RWPE1 (cell line): Measurements from ENCODE around the gene SAMD8.

Source experiments
- CTCF ChIA-PET: fragments of 350-600 bp; sonication (Branson Sonifier 250); formaldehyde crosslinking; extraction: SDS; loops from one replicate; lab custom pipeline; 2021; lab: Yijun Ruan, JAX
- POLR2A ChIA-PET: fragments of 400-600 bp; formaldehyde crosslinking; extraction: SDS; loops from one replicate; lab custom pipeline; 2020; ENCODE audit warnings: antibody characterized with exemption; ENCODE audit not compliant: low non-redundant PET; lab: Yijun Ruan, JAX
- DNase-seq: peaks from one replicate; pipeline ENCODE4 v3.0.0; 2012; ENCODE audit warnings: low spot score
- H3K27ac ChIP-seq: fragments of 450-650 bp; 2 replicates; pipeline ENCODE4 v1.5.1; 2017
- TF ChIP-seq, protein P1 (sequence below): fragments of 450-650 bp; conservative IDR thresholded peaks from 2 replicates; pipeline ENCODE4 v1.5.1; 2017; ENCODE audit warnings: low read depth, mild to moderate bottlenecking

The SAMD8 gene

DNA sequence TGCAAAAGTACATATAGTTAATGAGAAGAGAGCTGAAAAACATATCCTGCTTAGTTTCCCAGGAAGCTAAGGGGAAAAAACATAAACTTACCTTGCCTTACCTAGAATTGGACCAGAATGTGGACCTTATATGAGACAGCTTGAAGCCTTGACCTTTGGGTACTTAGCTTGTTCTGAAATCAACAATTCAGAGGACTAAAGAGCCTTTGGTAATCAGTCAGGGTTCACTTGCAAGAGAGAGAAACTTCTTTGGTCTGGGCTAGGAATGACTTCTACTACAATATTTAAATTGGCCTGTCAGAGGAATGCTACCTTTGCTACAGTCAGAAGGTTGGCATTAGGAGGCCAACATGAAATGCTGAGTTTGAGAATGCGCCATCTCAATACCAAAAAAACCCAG lies 24.9 kb downstream of the SAMD8 start:
- TF ChIP-seq, protein P1, sequence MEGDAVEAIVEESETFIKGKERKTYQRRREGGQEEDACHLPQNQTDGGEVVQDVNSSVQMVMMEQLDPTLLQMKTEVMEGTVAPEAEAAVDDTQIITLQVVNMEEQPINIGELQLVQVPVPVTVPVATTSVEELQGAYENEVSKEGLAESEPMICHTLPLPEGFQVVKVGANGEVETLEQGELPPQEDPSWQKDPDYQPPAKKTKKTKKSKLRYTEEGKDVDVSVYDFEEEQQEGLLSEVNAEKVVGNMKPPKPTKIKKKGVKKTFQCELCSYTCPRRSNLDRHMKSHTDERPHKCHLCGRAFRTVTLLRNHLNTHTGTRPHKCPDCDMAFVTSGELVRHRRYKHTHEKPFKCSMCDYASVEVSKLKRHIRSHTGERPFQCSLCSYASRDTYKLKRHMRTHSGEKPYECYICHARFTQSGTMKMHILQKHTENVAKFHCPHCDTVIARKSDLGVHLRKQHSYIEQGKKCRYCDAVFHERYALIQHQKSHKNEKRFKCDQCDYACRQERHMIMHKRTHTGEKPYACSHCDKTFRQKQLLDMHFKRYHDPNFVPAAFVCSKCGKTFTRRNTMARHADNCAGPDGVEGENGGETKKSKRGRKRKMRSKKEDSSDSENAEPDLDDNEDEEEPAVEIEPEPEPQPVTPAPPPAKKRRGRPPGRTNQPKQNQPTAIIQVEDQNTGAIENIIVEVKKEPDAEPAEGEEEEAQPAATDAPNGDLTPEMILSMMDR: no peak
- CTCF ChIA-PET: interaction anchor here (0.6 kb wide), 1 partner anchor 355 kb away, joined by 4 read pairs; no protein-coding TSS in a partner anchor
- no peak overlapping the region for H3K27ac ChIP-seq
- no peak for DNase-seq
- POLR2A ChIA-PET: no interaction called here

DNA sequence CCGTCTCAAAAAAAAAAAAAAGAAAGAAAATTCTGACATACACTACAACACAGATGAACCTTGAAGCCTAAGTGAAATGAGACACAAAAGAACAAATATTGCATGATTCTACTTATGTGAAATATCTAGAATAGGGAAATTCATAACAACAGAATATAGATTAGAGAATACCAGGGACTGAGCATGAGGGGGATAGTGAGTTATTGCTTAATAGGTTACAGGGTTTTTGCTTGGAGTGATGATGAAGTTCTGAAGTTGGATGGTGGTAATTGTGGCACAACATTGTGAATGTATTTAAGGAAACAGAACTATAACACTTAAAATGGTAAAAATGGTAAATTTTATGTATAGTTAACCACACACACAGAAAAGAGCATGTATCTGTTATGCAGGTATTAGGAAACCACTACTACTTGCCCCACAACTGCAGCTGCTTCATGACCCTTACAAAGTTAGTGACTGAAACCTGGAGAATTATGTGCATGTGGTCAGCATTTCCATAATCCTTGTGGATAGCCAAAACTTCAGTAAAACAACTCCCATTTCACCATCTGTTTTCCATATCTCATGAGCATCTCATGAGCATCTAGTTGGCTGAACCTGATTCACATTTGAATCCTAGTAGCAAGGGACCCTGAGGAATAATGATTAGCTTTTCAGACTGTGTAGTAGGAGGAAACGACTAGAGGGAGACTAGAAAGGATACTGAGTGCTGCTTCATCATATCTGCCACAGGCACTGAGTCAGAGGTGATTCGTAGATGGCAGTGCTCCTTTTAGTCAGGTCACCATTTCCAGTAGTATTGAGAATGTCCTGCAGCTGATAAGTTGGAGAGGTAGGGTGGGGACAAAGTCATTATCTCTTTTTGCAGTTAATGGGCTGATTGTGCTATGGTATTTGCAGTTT lies 26.3 kb downstream of the SAMD8 start:
- no peak overlapping the region for H3K27ac ChIP-seq
- TF ChIP-seq, protein P1: no peak
- DNase-seq: peak; percentile 58
- POLR2A ChIA-PET: no interaction called here
- CTCF ChIA-PET: interaction anchor here (0.6 kb wide), 1 partner anchor 985 kb away, joined by 3 read pairs; no protein-coding TSS in a partner anchor

DNA sequence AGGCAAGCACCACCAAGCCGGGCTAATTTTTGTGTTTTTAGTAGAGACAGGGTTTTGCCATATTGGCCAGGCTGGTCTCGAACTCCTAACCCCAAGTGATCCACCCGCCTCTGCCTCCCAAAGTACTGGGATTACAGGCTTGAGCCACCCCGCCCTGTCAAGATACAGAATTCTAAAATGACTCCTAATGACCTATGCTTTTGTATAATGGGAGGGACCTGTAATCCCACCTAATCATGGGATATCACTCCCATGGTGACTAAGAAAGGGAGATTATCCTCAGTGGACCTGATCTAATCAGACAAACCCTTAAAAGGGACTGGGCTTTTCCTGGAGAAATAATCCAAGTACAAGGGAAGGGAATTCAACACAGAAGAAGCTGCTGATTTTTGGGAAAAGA lies 28.8 kb downstream of the SAMD8 start:
- ChIA-PET CTCF (interaction anchor here (0.7 kb wide), 1 partner anchor 283 kb away, joined by 3 read pairs; no protein-coding TSS in a partner anchor), POLR2A (no interaction called here)
- H3K27ac ChIP-seq: no peak overlapping the region
- DNase-seq: no peak
- TF ChIP-seq, protein P1: no peak

DNA sequence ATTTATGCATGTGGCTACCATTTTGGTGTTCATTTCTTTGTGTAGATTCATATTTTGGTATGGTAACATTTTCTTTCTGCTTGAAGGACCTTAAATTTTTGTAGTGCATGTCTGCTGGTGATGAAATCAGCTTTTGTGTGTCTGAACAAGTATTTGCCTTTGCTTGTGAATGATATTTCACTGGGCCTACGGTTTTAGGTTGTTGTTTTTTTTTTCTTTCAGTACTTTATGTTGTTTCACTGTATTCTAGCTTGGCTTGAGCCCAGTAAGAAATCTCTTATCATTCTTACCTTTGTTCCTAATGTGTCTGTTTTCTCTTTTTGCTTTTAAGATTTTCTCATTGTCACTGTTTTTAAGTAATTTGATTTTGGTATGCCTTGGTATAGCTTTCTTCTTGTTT lies 31.9 kb downstream of the SAMD8 start:
- H3K27ac ChIP-seq: peak overlapping the region; percentile 92
- POLR2A ChIA-PET: interaction anchor here (0.6 to 0.7 kb wide), 3 partner anchors 19 to 257 kb away, joined by 3 to 9 read pairs (median 6); partner anchors contain the start of gene SAMD8
- TF ChIP-seq, protein P1: no peak
- CTCF ChIA-PET: interaction anchor here (1.0 to 1.1 kb wide), 2 partner anchors 13 to 87 kb away, joined by 3 read pairs; no protein-coding TSS in a partner anchor
- peak; percentile 8 for DNase-seq

DNA sequence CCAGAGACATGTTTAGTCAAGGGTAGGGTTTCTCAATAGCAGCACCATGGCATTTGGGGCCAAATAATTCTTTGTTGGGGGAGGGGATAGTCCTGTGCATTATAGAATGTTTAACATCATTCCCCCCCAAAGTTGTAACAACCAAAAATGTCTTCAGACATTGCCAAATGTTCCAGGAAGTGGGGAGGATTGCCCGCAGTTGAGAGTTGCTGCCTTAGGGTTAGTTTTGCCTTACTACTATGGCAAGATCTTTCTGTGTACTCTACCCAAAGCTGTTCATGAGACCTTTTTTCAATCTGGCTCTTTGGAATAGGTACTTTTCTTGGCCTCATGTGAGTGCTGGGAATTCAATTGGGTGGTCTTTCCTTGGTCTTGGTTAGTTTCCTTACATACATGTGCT lies 34.1 kb downstream of the SAMD8 start:
- TF ChIP-seq, protein P1: no peak
- H3K27ac ChIP-seq: peak overlapping the region; percentile 46
- no peak for DNase-seq
- POLR2A ChIA-PET: no interaction called here
- CTCF ChIA-PET: no interaction called here

DNA sequence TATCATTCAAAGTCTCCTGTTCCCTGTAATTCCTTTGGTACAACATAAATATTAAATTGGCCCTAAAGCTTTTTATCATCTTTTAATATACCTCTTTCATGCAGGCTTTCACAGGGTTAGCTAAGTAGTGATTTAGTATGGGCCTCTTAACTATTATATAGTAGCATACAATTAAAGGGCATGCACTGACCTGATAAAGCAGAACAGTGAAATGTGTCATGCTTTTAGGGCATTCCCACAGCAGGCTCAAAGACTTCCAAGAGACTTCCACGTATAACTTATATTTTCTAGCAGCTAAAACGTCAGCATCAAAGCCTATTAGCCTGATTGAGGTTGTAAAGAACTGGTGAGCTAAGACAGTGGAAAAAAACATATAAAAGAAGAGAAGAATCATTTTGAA lies 35.3 kb downstream of the SAMD8 start:
- H3K27ac ChIP-seq: no peak overlapping the region
- DNase-seq: peak; percentile 30
- CTCF ChIA-PET: interaction anchor here (1.4 kb wide), 2 partner anchors 84 to 89 kb away, joined by 3 to 4 read pairs; partner anchors contain the start of gene COMTD1
- TF ChIP-seq, protein P1: no peak
- POLR2A ChIA-PET: no interaction called here
